CD4-positive, alpha-beta T cell treated with Interleukin-17A for 1 hour (primary cell): ENCODE results near the gene TPI1.
"Not testable (repeated sequence)": the region's sequence is repeated elsewhere in the genome, so short reads cannot be mapped to it uniquely, and the experiment has no call there.

Experiments
- DNase-seq: peaks from one replicate; pipeline ENCODE4 v3.0.0-alpha.2; 2020

The TPI1 gene

DNA sequence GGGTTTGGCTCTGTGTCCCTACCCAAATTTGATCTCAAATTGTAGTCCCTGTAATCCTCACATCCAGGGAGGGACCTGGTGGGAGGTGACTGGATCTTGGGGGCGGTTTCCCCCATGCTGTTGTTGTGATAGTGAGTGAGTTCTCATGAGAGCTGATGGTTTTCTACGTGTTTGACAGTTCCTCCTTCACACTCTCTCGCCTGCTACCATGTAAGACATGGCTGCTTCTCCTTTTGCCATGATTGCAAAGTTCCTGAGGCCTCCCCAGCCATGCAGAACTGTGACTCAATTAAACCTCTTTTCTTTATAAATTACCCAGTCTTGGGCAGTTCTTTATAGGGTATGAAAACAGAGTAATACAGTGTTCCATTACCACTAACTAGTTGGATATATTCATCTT lies 27.0 kb downstream of the TPI1 start:
- DNase-seq = no peak

GRCh38 chr12:6896846-6897435 lies 29.6 kb downstream of the TPI1 start:
- DNase-seq = no peak

- DNase-seq = no peak
Measured at GRCh38 chr12:6899427-6899826, 32.1 kb downstream of the TPI1 start.

DNA sequence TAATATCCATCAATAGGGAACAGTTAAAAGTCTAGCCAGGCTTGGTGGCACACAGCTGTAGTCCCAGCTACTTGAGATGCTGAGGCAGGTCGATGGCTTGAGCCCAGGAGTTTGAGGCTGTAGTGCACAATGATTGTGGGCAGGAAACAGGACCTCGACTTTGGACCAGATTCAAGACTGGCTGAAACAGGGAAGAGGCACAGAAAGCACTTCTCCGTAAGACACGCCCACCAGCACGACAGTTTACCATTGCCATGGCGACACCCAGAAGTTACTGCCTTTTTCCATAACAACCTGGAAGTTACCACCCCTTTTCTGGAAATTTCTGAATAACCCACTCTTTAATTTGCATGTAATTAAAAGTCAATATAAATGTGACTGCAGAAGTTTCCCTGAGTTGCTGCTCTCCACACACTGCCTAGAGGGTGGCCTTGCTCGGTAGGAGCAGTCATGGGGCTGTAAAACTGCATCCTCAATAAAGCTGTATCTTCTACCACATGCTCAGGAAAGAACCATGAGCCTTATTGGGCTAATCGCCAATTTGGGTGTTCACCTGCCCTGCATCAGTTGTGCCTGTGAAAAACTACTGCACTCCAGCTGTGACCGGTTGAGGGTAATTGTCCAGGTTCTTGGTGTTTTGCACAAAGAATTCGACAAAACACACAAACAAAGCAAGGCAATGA lies 32.6 kb downstream of the TPI1 start:
- peak; percentile 51 for DNase-seq

DNA sequence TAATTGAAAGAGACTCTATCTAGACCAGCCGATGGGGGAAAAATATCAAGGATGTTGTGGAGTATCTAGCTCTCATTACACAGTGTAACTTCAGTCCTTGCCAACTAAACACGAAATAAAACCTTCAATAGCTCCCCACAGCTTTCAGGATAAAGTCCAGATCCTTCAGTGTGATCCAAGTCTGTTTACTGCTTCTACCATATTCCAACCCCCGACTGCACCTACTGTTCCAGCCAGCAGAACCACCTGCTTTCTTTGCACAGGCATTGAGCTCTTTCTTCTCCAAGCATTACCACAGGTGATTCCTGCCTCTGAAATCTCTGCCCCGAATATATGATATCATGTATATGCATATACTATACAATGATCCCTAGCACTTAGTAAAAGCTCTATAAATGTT lies 35.1 kb downstream of the TPI1 start:
- DNase-seq = no peak

GRCh38 chr12:6903722-6904121 lies 36.4 kb downstream of the TPI1 start:
- DNase-seq = no peak

DNA sequence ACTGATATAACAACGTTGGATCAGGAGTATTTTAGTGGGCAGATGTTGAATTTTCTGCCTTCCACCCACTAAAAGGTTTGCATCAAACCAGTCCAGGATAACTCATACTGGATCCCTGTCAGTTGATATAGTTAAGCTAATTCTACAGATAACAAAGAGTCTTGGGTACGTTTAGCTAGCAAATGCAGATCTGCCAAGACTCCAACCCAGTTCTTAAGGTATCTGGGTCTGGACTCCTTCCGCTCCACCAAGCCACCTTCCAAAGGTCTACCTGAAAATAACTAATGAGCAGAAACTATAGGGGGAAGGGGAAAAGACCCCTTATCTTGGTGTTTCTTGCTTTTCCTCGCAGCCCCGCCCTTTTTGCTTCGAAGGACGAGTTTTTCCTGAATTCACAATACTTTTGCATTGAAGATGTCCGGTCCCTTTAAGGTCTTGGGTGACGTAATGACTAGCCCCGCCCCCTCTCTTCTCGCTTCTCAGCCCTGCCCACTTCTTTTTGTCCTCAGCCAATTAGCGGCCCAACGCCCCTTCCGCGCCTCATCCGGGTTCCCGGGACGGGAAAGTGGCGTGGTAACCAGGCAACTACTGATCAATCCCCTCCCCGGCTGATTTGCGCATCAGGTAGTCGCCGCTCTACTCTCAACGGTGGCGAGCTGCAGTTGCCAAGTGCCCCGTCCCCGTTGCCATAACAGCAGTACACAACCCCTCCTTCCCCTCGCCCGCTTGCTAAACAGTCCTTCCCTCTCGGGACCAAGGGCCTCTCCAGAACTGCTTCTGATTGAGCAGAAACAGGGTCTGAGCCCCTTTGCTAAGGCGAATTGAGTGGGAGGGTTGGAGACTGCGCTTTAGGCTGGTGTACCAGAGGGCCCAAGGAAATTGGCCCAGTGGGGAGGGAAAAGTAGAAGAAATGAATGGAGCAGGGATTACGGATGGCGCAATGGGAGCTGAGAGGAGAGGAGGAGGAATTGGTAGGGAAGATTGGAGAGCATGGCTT lies 37.2 kb downstream of the TPI1 start, which contains the start of gene LRRC23:
TSS of gene LRRC23 (plus strand) at position 543 of the 997 bp plus-strand sequence. CDS start 812 bp downstream, outside the sequence.
- peak; percentile 99 for DNase-seq

DNA sequence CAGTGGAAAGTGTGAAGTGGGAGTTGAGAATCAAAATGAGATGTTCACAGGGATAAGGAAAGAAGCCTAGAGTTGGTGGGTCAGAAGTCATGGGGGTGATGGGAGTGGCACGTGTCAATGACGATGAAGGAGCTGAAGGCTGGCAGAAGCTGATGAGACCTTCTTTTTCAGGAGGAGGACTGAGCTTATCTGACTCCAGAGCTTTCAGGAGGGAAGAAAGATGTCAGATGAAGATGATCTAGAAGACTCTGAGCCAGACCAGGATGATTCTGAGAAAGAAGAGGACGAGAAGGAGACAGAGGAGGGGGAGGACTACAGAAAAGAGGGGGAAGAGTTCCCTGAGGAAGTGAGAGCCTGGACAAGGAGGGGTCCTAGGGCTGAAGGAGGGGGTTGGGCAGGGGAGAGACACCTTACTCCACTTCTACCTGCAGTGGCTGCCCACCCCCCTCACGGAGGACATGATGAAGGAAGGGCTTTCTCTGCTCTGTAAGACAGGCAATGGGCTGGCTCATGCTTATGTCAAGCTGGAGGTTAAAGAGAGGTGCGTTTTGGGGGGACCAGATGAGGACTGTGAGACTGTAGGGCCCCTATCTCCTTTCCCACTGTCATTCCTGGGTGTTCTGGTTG lies 38.2 kb downstream of the TPI1 start:
- DNase-seq = no peak

DNA sequence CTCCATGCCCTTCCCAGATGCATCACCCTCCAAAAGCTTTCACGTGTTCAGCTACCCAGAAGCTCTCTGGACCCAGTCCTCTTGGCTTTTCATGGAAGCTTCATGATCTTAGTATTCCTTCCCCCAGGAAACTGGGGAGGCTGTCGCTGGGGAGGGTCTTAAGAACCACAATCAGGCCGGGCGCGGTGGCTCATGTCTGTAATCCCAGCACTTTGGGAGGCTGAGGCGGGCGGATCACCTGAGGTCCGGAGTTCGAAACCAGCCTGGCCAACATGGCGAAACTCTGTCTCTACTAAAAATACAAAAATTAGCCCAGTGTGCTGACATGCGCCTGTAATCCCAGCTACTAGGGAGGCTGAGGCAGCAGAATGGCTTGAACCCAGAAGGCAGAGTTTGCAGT lies 40.8 kb downstream of the TPI1 start:
- DNase-seq = not testable (repeated sequence)

- no peak for DNase-seq
Measured at GRCh38 chr12:6909421-6910145, 42.3 kb downstream of the TPI1 start.

DNA sequence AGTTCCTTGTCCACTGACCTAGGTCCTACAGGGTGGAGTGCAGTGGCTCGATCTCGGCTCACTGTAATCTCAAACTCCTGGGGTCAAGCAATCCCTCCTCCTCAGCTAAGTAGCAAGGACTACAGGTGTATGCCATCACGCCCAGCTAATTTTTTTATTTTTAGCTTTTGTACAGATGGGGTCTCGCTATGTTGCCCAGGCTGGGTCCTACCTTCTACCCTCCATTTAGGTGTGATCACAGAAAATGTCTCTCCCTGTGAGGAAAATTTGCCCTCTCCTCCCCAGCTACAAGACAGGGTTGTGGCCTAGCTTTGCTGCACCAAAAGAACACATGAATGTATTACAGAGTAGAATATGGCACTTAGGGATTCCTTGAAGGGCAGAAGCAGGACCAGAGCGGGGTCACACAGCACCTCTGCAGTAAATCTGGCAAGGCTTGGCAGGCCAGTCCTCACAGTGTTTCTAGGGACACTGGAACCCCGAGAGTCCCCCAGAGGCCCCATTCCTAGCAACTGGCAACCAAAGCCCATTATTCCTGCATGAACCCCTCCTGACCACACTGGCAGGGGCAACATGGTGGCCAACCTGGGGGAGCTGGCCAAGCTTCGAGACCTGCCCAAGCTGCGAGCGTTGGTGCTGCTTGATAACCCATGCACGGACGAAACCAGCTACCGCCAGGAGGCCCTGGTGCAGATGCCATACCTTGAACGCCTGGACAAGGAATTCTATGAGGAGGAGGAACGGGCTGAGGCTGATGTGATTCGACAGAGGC lies 45.0 kb downstream of the TPI1 start:
- DNase-seq = no peak

DNA sequence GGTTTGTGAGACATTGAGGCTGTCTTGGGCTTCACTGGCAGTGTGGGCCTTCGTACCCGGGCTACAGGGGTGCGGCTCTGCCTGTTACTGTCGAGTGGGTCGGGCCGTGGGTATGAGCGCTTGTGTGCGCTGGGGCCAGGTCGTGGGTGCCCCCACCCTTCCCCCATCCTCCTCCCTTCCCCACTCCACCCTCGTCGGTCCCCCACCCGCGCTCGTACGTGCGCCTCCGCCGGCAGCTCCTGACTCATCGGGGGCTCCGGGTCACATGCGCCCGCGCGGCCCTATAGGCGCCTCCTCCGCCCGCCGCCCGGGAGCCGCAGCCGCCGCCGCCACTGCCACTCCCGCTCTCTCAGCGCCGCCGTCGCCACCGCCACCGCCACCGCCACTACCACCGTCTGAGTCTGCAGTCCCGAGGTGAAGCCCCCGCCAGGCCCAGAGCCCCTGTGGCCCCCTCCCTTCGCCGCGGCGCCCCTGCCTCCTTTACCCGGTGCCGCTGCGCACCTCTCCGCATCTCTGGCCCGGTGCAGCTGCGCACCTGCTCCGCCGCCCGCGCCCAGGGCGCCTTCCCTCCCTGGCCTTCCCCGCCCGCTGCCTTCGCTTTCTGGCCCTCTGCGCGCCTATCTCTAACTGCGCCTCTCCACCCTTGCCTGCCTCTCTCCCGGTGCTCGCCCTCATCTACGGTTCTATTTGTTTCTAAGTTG lies 47.1 kb downstream of the TPI1 start, which contains the start of gene ENO2:
TSS of gene ENO2 (plus strand) at position 335 of the 701 bp plus-strand sequence. CDS start 1,253 bp downstream, outside the sequence.
- peak; percentile 88 for DNase-seq

GRCh38 chr12:6914947-6915788 lies 47.8 kb downstream of the TPI1 start:
- peak; percentile 31 for DNase-seq

DNA sequence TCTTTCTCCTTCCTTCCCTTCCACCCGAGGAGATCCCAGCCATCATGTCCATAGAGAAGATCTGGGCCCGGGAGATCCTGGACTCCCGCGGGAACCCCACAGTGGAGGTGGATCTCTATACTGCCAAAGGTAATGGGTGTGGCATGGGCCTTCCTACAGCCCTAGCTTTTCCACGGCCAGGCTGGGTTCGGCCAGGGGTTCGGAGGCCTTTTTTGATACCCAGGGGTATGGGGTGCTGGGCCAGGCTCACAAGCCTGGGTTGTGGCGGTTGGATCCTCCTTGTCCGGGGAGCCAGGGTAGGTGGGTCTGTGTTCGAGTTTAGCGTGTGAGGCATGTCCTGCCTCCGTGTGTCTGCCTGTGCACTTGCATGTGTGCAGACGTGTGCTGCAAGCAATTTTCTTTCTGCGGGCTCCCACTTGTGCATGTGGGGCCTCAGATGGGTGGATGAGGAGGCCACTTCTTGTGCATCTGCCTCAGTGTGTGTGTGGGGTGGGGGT lies 48.5 kb downstream of the TPI1 start:
- DNase-seq = no peak

DNA sequence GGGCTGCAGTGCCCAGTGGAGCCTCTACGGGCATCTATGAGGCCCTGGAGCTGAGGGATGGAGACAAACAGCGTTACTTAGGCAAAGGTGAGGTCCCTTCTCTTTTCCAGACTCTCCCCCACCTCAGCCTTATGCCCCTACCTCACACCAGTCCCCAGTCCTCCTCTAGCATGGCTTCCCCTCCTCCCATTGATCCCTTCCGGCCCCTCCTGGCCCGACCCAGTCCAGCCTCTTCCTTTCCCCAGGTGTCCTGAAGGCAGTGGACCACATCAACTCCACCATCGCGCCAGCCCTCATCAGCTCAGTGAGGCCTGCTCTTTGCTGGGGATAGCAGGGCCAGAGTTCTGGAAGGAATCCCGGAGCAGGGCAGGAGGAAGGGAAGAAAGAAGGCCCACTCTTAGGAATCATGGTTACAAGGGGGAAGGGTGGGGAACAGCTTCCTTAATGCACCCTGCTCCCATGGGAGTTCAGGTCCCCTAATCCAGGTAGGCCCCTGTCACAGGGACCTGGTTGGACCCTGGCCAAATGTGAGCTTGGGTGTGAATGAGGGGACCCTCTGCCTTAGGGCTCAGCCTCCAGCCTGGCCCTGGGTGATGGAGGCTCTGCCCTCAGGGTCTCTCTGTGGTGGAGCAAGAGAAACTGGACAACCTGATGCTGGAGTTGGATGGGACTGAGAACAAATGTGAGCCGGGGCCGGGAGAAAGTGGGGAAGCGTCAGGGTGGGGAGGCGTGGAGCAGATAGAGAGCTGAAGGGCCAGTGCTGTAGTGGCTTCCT lies 49.3 kb downstream of the TPI1 start:
- DNase-seq = no peak

DNA sequence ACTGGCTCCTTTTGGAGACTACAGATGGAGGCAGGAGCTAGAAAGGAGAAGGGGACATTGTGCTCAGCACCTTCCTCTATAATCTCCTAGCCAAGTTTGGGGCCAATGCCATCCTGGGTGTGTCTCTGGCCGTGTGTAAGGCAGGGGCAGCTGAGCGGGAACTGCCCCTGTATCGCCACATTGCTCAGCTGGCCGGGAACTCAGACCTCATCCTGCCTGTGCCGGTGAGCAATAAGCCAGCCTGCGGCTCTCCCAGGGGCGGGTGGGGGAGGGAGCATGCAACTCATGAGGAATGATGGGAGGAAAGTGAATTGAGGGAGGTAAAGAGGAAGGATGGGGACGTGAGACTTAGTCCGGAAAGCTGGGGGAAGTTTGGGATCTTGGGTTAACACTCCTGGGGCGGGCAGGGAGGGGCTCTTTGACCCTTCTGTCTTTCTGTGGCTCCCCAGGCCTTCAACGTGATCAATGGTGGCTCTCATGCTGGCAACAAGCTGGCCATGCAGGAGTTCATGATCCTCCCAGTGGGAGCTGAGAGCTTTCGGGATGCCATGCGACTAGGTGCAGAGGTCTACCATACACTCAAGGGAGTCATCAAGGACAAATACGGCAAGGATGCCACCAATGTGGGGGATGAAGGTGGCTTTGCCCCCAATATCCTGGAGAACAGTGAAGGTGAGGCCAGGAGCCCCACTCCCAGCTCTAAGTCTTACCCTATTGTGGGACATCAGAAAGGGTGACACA lies 50.3 kb downstream of the TPI1 start:
- no peak for DNase-seq

DNA sequence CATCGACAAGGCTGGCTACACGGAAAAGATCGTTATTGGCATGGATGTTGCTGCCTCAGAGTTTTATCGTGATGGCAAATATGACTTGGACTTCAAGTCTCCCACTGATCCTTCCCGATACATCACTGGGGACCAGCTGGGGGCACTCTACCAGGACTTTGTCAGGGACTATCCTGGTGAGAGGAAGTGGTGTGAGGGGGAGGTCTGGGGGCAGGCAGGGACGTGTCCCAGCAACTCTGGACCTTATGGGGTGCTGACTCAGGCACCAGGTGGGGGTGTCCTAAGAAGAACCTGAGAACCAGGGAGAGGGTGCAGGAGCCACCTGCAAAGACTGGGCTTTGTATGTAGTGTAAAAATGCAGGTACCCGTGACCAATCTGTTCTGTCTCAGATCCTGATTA lies 52.3 kb downstream of the TPI1 start:
- DNase-seq = no peak
